ELF-1 (cell line): ENCODE results near the gene KRTAP5-2.

Experiments
- DNase-seq: peaks from one replicate; pipeline ENCODE4 v3.0.0-alpha.2; 2016; ENCODE audit warnings: low read depth, low spot score

The KRTAP5-2 gene

GRCh38 chr11:1567721-1568100 is 30.4 kb downstream of the KRTAP5-2 start:
- no peak for DNase-seq

GRCh38 chr11:1567052-1567720 is 30.9 kb downstream of the KRTAP5-2 start:
- DNase-seq = peak; percentile 6

- peak; percentile 5 for DNase-seq
Measured at GRCh38 chr11:1566381-1567051, 31.6 kb downstream of the KRTAP5-2 start.

- DNase-seq = no peak
Measured at GRCh38 chr11:1565904-1566247, 32.2 kb downstream of the KRTAP5-2 start.

GRCh38 chr11:1565173-1565903 is 32.8 kb downstream of the KRTAP5-2 start:
- DNase-seq = no peak

GRCh38 chr11:1564535-1565172 is 33.4 kb downstream of the KRTAP5-2 start:
- peak; percentile 89 for DNase-seq

- peak; percentile 2 for DNase-seq
Measured at GRCh38 chr11:1563697-1564534, 34.2 kb downstream of the KRTAP5-2 start.

- no peak for DNase-seq
Measured at GRCh38 chr11:1563149-1563638, 34.9 kb downstream of the KRTAP5-2 start.

- no peak for DNase-seq
Measured at GRCh38 chr11:1562469-1563148, 35.5 kb downstream of the KRTAP5-2 start.

GRCh38 chr11:1561955-1562354 is 36.1 kb downstream of the KRTAP5-2 start:
- DNase-seq = no peak

- no peak for DNase-seq
Measured at GRCh38 chr11:1561266-1561665, 36.8 kb downstream of the KRTAP5-2 start.

- peak; percentile 19 for DNase-seq
Measured at GRCh38 chr11:1560649-1561251, 37.3 kb downstream of the KRTAP5-2 start.

GRCh38 chr11:1560002-1560648 is 38.0 kb downstream of the KRTAP5-2 start:
- DNase-seq = no peak

GRCh38 chr11:1559111-1559951 is 38.8 kb downstream of the KRTAP5-2 start:
- DNase-seq = peak; percentile 54

GRCh38 chr11:1558775-1559110 is 39.4 kb downstream of the KRTAP5-2 start:
- no peak for DNase-seq

GRCh38 chr11:1557904-1558774 is 40.0 kb downstream of the KRTAP5-2 start:
- DNase-seq = peak; percentile 10

- DNase-seq = no peak
Measured at GRCh38 chr11:1557051-1557884, 40.8 kb downstream of the KRTAP5-2 start.
